Stimulated activated CD8-positive, alpha-beta memory T cell treated with anti-CD3 and anti-CD28 coated beads, Interleukin-4, amount 100 ng/mL, for 1 hour (primary cell): ENCODE measurements around the gene COL10A1.
"Not testable (repeated sequence)": the region's sequence is repeated elsewhere in the genome, so short reads cannot be mapped to it uniquely, and the experiment has no call there.

Experiments
- DNase-seq, 2 donors: peaks; one replicate each; pipeline ENCODE4 v3.0.0-alpha.2; 2020; ENCODE audit warnings: low read depth in 2 of 2, low spot score in 1 of 2

The COL10A1 gene

GRCh38 chr6:116127771-116128493 lies 2.0 kb upstream of the COL10A1 start:
- DNase-seq: no peak

GRCh38 chr6:116120430-116120829 lies 5.5 kb downstream of the COL10A1 start:
- no peak for DNase-seq

- no peak for DNase-seq
These were observed 7.3 kb downstream of the COL10A1 start for GRCh38 chr6:116118608-116119007.

GRCh38 chr6:116115781-116116180 lies 10.2 kb downstream of the COL10A1 start:
- no peak for DNase-seq

GRCh38 chr6:116113386-116113785 lies 12.5 kb downstream of the COL10A1 start:
- DNase-seq: no peak

- no peak for DNase-seq
These were observed 14.1 kb downstream of the COL10A1 start for GRCh38 chr6:116111552-116112528.

- DNase-seq: no peak
These were observed 17.1 kb downstream of the COL10A1 start for GRCh38 chr6:116108836-116109235.

GRCh38 chr6:116106146-116106545 lies 19.8 kb downstream of the COL10A1 start:
- no peak for DNase-seq

- DNase-seq: no peak
These were observed 20.7 kb downstream of the COL10A1 start for GRCh38 chr6:116105247-116105646.

GRCh38 chr6:116104636-116105035 lies 21.3 kb downstream of the COL10A1 start:
- no peak for DNase-seq

- no peak for DNase-seq
These were observed 23.1 kb downstream of the COL10A1 start for GRCh38 chr6:116102873-116103272.

- DNase-seq: no peak
These were observed 24.1 kb downstream of the COL10A1 start for GRCh38 chr6:116101790-116102189.

GRCh38 chr6:116101302-116101718 lies 24.6 kb downstream of the COL10A1 start:
- no peak for DNase-seq

GRCh38 chr6:116100419-116101301 lies 25.3 kb downstream of the COL10A1 start, which contains the start of gene NT5DC1:
TSS of gene NT5DC1 (plus strand) at chr6:116100853. CDS start at chr6:116100931, 78 bp downstream.
- DNase-seq: peak; percentile 42 to 64

- no peak for DNase-seq
These were observed 26.9 kb downstream of the COL10A1 start for GRCh38 chr6:116099036-116099435.

GRCh38 chr6:116096979-116097816 lies 28.7 kb downstream of the COL10A1 start:
- DNase-seq: no peak

GRCh38 chr6:116096048-116096759 lies 29.7 kb downstream of the COL10A1 start:
- DNase-seq: not testable (repeated sequence)

GRCh38 chr6:116094041-116094440 lies 31.9 kb downstream of the COL10A1 start:
- DNase-seq: no peak

GRCh38 chr6:116090251-116090650 lies 35.7 kb downstream of the COL10A1 start:
- no peak for DNase-seq
